Breast epithelium (tissue), 4 donors: Measurements from ENCODE around the gene BTAF1. TPM values are rescaled to one million over a fixed set of nuclear protein-coding genes. Genes with fewer than 3 reads are reported as not detected.
"Not testable (repeated sequence)": the region's sequence is repeated elsewhere in the genome, so short reads cannot be mapped to it uniquely, and the experiment has no call there.

ENCODE experiments used
- DNase-seq, 2 donors: peaks; one replicate each; pipeline ENCODE4 v3.0.0-alpha.2; 2019; ENCODE audit warnings: low spot score in 2 of 2
- H3K27ac ChIP-seq, 2 donors: fragments of 200-600 bp; sonication (generic) in 1 of 2; one replicate each; pipeline ENCODE4 v1.5.1; 2016 to 2019; ENCODE audit warnings: mild to moderate bottlenecking in 1 of 2
- H3K27me3 ChIP-seq, 2 donors: fragments of 200-600 bp; sonication (generic) in 1 of 2; one replicate each; pipeline versions ENCODE4 v1.5.1 to v1.6.0; 2017 to 2019; ENCODE audit warnings: control low read depth in 1 of 2, mild to moderate bottlenecking in 1 of 2
- H3K36me3 ChIP-seq: fragments of 200-600 bp; one replicate; pipeline ENCODE4 v1.5.1; 2019
- H3K4me1 ChIP-seq, 2 donors: fragments of 200-600 bp; sonication (generic); one replicate each; pipeline ENCODE4 v1.5.1; 2016 to 2019; ENCODE audit warnings: control low read depth in 1 of 2
- H3K4me3 ChIP-seq, 3 donors: fragments of 200-600 bp; sonication (generic); 1 replicate in 2 of 3; 2 replicates in 1 of 3; pipeline ENCODE4 v1.5.1; 2016 to 2019; ENCODE audit warnings: mild to moderate bottlenecking in 3 of 3, moderate library complexity in 2 of 3
- H3K9me3 ChIP-seq, 2 donors: fragments of 200-600 bp; sonication (generic) in 1 of 2; one replicate each; pipeline ENCODE4 v1.5.1; 2016 to 2019; ENCODE audit warnings: control low read depth in 1 of 2
- CTCF ChIP-seq, 3 donors: fragments of 450-650 bp; IDR thresholded peaks; one replicate each; pipeline ENCODE4 v1.5.1; 2016 to 2017; ENCODE audit warnings: antibody characterized with exemption in 3 of 3, mild to moderate bottlenecking in 3 of 3, moderate library complexity in 3 of 3
- POLR2A ChIP-seq: fragments of 450-650 bp; IDR thresholded peaks from one replicate; pipeline ENCODE4 v1.6.1; 2016; ENCODE audit warnings: antibody characterized with exemption, mild to moderate bottlenecking, moderate library complexity
- POLR2AphosphoS5 ChIP-seq, 3 donors: sonication (generic); formaldehyde crosslinking; IDR thresholded peaks; one replicate each; pipeline ENCODE4 v1.6.1; 2017; ENCODE audit warnings: antibody characterized with exemption in 3 of 3
- intact Hi-C: fragments of 100-400 bp; cut with DNase I; formaldehyde crosslinking; loops from one replicate; pipeline ENCODE4 v1.15.1; 2023; ENCODE audit warnings: low total_unique reads
- total RNA-seq, 3 donors: library from RNA; depleted of rRNA; stranded (reverse); fragments of >200 nt; gene quantifications; one replicate each; pipeline ENCODE4 v1.1.0, GENCODE V29; 2016

The BTAF1 gene
- total RNA-seq, 3 donors from 2014 or later: 51.2 to 105 (median 64.2) TPM

DNA sequence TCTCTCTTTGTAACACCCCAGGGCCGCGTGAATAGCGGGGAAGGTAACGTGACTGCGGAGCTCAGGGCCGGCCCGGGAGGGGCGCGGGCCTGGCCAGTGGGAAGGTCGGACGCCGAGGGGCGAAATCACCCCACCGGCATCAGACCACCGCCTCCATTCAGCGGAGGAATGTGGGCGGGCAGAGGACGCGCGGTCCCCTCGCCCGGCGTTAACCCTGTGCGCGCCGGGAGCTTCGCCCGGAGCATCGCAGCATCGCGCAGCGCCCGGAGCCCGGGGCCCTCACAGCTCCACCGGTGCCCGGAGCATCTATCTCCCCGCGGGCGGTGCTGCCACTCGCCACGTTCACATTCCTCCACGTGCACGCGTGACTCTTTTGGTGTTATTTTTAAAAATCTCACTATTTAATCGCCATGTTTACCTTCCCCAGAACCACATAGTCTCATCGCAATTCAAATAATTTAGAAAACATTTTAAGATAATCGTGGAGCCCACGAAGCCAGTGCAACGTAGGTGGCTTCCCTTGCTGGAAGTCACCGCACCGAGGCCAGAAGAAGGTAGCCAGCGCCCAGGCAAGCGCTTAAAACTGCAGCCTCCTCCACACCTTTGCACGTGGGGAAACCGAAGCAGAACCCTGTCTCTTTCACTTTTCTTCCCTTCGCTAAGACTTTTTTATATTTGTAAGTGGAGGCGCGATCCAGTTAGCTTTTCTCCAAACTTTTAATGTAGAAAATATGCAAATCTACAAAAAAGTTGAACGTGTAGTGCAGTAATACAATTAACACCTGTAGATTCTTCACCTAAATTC, 36.1 kb upstream of the BTAF1 start:
- Histone ChIP-seq H3K9me3 (no peaks in the 10 kb centered on the region), H3K4me1 (no peaks in the 10 kb centered on the region), H3K27me3 (no peaks in the 10 kb centered on the region), H3K36me3 (no peaks in the 10 kb centered on the region), H3K4me3 (peak overlapping the region; percentile 42 to 72 (median 56)), H3K27ac (peak overlapping the region; percentile 6 to 26)
- intact Hi-C loops: no loop called here
- no peak for TF ChIP-seq POLR2A
- no peak for TF ChIP-seq POLR2AphosphoS5 (IDR thresholded peaks at IDR 0.05)
- no peak for TF ChIP-seq CTCF (IDR thresholded peaks at IDR 0.05)
- no peak for DNase-seq

GRCh38 chr10:91891125-91892001, 32.2 kb upstream of the BTAF1 start:
- Histone ChIP-seq H3K4me3 (no peak overlapping the region), H3K9me3 (no peaks in the 10 kb centered on the region), H3K27me3 (no peaks in the 10 kb centered on the region), H3K27ac (no peak overlapping the region), H3K36me3 (no peaks in the 10 kb centered on the region), H3K4me1 (no peaks in the 10 kb centered on the region)
- DNase-seq: no peak
- TF ChIP-seq POLR2A (no peak), CTCF (IDR thresholded peaks at IDR 0.05) (no peak), POLR2AphosphoS5 (IDR thresholded peaks at IDR 0.05) (no peak)
- intact Hi-C loops: no loop called here

GRCh38 chr10:91893051-91893450, 30.5 kb upstream of the BTAF1 start:
- Histone ChIP-seq H3K4me1 (no peaks in the 10 kb centered on the region), H3K36me3 (no peaks in the 10 kb centered on the region), H3K4me3 (no peak overlapping the region), H3K27me3 (no peaks in the 10 kb centered on the region), H3K9me3 (no peaks in the 10 kb centered on the region), H3K27ac (no peak overlapping the region)
- no peak for DNase-seq
- intact Hi-C loops: no loop called here
- TF ChIP-seq CTCF (IDR thresholded peaks at IDR 0.05) (no peak), POLR2AphosphoS5 (IDR thresholded peaks at IDR 0.05) (no peak), POLR2A (no peak)

- H3K4me3 ChIP-seq, H3K27ac ChIP-seq, DNase-seq, H3K4me1 ChIP-seq, H3K36me3 ChIP-seq, intact Hi-C loops, H3K9me3 ChIP-seq, H3K27me3 ChIP-seq: not testable (repeated sequence)
Measured at GRCh38 chr10:91894261-91894685, 29.3 kb upstream of the BTAF1 start.

GRCh38 chr10:91896212-91896756, 27.3 kb upstream of the BTAF1 start:
- no peaks in the 10 kb centered on the region for H3K9me3 ChIP-seq
- no peak for TF ChIP-seq POLR2A
- TF ChIP-seq CTCF (IDR thresholded peaks at IDR 0.05): no peak
- TF ChIP-seq POLR2AphosphoS5 (IDR thresholded peaks at IDR 0.05): no peak
- H3K4me3 ChIP-seq: no peak overlapping the region
- intact Hi-C loops: no loop called here
- H3K27ac ChIP-seq: no peak overlapping the region
- no peaks in the 10 kb centered on the region for H3K27me3 ChIP-seq
- no peaks in the 10 kb centered on the region for H3K36me3 ChIP-seq
- DNase-seq: no peak
- H3K4me1 ChIP-seq: no peaks in the 10 kb centered on the region
